ENCODE measurements around the gene KIZ. TPM values are rescaled to one million over a fixed set of nuclear protein-coding genes. Genes with fewer than 3 reads are reported as not detected.

The KIZ gene
- total RNA-seq, 6 experiments from 2014 or later: 11.5 to 18.8 (median 14.0) TPM

- Mint-ChIP-seq H3K9me3 (no peaks in the 10 kb centered on the region), H3K4me3 (no peak within 1 kb of the TSS), H3K27ac (no peak within 1 kb of the TSS), H3K4me1 (ENCODE audit: low read depth) (no peaks in the 10 kb centered on the region), H3K27me3 (ENCODE audit: insufficient read depth) (peaks cover 32% of the 10 kb centered on the region), H3K36me3 (ENCODE audit: low read depth) (no peaks in the 10 kb centered on the region)
- DNase-seq: no peak
- no peak for TF ChIP-seq CTCF (IDR thresholded peaks at IDR 0.05)
These were observed 19.5 kb upstream of the KIZ start, which contains the start of gene LINC00237 for GRCh38 chr20:21106171-21107017. Gene LINC00237 (minus strand): TSS chr20:21106358.

- Mint-ChIP-seq H3K4me1 (ENCODE audit: low read depth) (no peaks in the 10 kb centered on the region), H3K4me3 (no peak overlapping the region), H3K27me3 (ENCODE audit: insufficient read depth) (peaks cover 25% of the 10 kb centered on the region), H3K27ac (no peak overlapping the region), H3K36me3 (ENCODE audit: low read depth) (no peaks in the 10 kb centered on the region), H3K9me3 (no peaks in the 10 kb centered on the region)
- TF ChIP-seq CTCF (IDR thresholded peaks at IDR 0.05): no peak
- no peak for DNase-seq
These were observed 16.7 kb upstream of the KIZ start for GRCh38 chr20:21109144-21109543.

- Mint-ChIP-seq H3K27me3 (ENCODE audit: insufficient read depth) (peaks cover 19% of the 10 kb centered on the region), H3K36me3 (ENCODE audit: low read depth) (no peaks in the 10 kb centered on the region), H3K4me3 (no peak overlapping the region), H3K27ac (no peak overlapping the region), H3K9me3 (no peaks in the 10 kb centered on the region), H3K4me1 (ENCODE audit: low read depth) (no peaks in the 10 kb centered on the region)
- TF ChIP-seq CTCF (IDR thresholded peaks at IDR 0.05): no peak
- DNase-seq: no peak
These were observed 15.1 kb upstream of the KIZ start for GRCh38 chr20:21110811-21111210.

- TF ChIP-seq CTCF (IDR thresholded peaks at IDR 0.05): no peak
- Mint-ChIP-seq H3K9me3 (no peaks in the 10 kb centered on the region), H3K36me3 (ENCODE audit: low read depth) (no peaks in the 10 kb centered on the region), H3K4me3 (no peak overlapping the region), H3K4me1 (ENCODE audit: low read depth) (no peaks in the 10 kb centered on the region), H3K27me3 (ENCODE audit: insufficient read depth) (peaks cover 16% of the 10 kb centered on the region), H3K27ac (no peak overlapping the region)
- no peak for DNase-seq
These were observed 14.5 kb upstream of the KIZ start for GRCh38 chr20:21111416-21111815.

- no peak for DNase-seq
- Mint-ChIP-seq H3K27me3 (ENCODE audit: insufficient read depth) (peaks cover 12% of the 10 kb centered on the region), H3K4me1 (ENCODE audit: low read depth) (no peaks in the 10 kb centered on the region), H3K27ac (no peak overlapping the region), H3K4me3 (no peak overlapping the region), H3K9me3 (no peaks in the 10 kb centered on the region), H3K36me3 (ENCODE audit: low read depth) (no peaks in the 10 kb centered on the region)
- TF ChIP-seq CTCF (IDR thresholded peaks at IDR 0.05): no peak
These were observed 12.2 kb upstream of the KIZ start for GRCh38 chr20:21113697-21114096.
